ENCODE results near the gene RNF11.
"Not testable (repeated sequence)": the region's sequence is repeated elsewhere in the genome, so short reads cannot be mapped to it uniquely, and the experiment has no call there.

Gene RNF11, protein sequence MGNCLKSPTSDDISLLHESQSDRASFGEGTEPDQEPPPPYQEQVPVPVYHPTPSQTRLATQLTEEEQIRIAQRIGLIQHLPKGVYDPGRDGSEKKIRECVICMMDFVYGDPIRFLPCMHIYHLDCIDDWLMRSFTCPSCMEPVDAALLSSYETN

DNA sequence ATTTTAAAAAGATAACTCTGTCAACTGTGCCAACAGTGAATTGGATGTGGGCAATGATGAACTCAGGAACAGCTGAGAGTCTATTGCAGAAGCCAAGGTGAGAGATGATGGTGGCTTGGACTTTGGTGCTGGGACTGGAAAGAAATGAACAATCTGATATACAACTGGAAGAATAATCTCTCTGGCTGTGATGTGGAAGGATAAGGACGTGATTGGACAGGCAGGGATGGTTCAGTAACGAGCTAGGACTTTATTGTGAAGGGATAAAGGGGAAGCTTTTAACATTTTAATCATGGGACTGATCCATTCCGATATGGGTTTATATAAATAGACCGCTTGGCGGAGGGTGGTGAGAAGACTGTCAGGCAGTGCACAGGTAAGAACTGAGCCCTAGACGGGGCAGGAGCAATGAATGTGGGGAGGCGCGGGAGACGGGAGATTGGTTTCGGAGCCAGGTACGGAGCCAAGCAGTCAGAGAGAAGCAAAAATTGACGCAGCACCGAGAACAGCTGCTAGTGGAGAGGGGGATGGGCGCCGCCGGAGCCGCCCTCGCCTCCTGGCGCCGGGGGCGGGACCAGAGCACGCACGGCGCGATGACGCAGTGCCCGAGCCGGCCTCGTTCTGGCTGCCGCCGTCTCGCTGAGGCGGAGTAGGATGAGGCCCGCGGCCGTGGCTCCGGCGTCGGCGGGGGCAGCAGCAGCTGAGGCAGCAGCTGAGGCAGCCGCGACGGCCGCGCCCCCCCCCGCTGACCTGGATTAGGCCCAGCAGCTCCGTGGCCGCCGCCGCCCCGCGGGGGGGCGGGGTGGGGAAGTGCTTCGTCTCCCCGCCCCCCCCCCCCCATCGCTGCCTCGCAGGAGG lies at the start of gene RNF11:
Gene RNF11, plus strand, starts transcription at position 601 of the 858 bp plus-strand sequence. CDS start 484 bp downstream, outside the sequence.
- DNase-seq, result peak; percentile 92 to 93

DNA sequence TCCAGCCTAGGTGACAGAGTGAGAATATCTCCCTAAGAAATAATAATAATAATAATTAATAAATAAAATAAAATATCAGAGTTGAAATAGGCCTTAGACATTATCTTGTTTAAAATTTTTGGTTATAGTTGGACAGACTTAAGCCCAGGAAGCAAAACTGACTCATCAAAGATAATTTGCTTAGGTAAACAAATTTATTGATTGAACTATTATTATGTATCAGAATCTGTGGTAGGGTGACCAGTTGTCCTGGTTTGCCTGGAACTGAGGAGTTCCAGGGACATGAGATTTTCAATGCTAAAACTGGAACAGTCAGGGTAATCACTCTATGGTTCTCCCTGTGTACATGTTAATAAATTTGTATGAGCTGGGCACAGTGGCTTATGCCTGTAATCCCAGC lies 47.8 kb upstream of the RNF11 start:
- no peak for DNase-seq

DNA sequence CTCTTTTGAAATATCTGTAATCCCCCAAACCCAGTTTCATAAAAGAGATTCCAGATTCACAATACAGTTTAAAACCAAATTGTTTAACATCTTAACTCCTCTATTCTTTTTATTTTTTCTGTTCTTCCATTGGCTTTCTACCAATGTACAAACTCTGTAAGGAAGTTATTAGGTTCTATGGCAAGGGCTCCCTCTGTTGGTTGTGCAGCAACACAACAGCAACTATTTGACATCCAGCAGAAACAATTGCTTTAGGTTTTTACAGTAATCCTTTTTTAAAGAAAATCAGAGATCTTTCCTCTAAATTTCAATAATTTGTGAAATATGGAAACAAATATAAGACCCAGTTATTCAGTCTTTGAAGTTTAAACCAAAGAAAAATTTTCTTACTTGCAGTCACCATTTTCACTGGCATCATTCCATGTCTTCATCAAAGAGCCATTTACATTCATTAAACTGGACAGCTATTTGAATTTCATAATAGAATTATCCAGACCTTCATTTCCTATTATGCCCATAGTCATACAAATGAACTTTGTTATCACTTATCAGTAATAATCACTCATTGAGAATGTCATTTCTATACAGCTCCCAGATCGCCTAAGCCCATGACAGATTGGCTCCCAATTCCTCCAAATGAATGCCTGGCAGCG lies 46.5 kb upstream of the RNF11 start:
- peak; percentile 35 to 54 for DNase-seq

DNA sequence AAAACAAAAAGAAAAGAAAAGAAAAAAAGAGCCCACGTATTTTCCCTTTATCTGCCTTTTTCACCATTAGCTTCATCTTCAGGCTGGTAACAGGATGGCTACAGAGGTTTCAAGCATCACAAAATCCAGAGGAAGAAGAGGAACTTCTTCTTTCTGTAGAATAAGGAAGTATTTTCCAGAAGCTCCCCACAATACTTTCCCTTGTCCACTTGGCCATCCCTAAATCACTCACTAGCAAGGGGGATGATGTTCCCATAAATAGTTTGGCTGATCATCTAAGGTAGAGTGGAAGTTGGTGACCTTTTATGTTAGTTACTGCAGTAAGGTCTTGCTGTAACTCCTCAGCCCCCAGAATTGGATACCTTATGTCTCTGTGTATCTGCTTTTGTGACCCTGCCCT lies 45.1 kb upstream of the RNF11 start:
- DNase-seq, result no peak

DNA sequence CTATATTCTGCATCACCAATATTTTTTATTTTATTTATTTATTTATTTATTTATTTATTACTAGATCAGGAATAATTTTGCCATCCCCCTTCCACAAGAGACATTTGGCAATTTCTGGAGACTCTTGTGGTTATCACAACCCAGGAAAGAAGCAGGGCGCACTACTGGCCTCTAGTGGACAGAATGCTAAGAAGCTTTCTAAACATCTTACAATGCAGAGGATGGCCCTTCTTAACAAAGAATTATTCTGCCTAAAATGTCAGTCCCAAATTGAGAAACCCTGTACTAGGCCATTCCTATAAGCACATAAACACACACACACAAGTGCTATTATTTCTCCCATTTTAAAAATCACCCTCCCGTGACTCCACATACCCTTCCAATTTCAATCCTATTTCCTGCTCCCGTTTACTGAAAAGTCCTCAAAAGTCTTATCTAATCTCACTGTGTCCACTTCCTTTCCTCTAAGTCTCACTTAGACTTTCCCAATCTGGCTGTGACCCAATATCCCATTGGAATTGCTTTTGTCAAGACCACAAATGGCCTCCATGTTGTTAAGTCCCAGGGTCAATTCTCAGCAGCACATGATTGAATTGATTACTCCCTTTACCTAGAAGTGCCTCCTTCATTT lies 43.7 kb upstream of the RNF11 start:
- peak; percentile 36 to 58 for DNase-seq

DNA sequence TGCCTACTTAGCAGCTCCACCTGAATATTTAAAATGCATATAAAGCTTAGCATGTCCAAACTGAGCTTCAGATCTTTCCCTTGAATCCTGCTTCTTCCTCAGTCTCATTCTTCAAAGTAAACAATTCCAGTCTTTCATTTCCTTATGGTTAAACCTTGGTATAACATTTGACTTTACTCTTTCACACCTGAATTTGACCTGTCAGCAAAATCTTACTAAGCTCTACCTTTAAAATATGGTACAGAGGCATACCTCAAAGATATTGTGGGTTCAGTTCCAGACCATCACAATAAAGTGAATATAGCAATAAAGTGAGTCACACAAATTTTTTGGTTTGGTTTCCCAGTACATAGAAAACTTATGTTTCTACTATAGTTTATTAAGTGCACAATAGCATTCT lies 42.5 kb upstream of the RNF11 start:
- DNase-seq, result no peak

DNA sequence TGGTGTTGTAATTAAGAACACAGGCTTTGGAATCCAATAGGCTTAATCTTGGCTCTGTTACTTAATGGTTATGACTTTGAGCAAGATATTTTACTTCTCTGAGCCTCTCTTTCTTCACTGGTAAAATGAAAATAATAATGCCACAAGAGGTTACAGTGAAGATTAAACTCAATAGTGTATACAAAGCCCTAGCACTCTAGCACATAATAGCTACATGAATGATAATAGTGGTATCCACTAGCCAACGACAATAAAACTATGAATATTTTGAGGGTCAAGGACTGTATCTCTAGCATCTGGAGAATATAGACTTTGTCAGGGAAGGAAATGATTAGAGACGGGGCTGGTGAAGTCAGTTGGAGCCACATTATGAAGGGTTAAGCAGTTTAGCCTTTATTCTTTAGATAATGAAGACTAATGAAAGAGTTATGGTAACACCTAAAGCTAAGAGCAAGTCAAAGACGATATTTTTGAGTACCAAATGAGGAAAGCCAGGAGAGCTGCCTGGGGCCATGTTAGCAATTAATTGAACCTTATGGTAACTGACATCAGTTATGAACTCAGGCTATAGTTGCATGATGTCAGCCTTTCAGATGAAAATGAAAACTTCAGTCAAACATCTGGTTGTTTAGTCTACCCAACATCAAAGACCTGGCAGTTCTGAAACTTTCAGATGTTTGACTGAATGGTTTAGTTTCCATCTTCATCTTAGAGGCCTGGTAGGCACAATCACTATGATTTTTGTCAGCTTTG lies 32.8 kb upstream of the RNF11 start:
- DNase-seq, result no peak

DNA sequence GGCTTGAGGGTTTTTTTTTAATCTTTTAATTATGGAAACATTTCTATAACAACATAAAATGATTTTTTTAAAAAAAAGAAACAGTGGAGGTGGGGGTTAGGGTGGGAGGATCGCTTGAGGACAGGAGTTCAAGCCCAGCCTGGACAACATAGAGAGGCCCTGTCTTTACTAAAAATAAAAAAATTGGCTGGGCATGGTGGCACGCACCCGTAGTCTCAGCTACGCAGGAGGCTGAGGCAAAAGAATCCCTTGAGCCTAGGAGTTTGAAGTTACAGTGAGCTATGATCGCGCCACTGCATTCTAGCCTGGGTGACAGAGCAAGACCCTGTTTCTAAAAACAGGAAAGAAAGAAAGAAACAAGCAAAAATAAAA lies 32.2 kb upstream of the RNF11 start:
- DNase-seq, result no peak

DNA sequence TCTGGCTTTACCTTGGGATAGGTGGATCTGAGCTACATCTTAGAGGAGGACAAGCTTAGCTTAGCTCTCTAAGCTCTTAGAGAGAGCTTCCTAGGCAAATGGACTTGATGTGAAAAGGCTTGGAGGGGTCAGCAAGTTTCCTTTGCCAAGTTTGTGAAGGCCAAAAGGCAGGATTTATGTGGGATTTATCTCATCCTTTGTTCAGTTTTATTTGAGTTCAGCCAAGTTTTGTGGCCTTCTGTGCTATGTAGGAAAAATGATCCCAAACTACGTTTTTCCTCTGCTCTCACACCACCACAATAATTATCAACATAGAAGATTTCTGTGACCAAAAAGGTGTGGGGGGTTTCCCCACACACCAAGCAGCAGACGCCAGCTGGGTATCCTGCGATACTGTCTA lies 26.0 kb upstream of the RNF11 start:
- no peak for DNase-seq

DNA sequence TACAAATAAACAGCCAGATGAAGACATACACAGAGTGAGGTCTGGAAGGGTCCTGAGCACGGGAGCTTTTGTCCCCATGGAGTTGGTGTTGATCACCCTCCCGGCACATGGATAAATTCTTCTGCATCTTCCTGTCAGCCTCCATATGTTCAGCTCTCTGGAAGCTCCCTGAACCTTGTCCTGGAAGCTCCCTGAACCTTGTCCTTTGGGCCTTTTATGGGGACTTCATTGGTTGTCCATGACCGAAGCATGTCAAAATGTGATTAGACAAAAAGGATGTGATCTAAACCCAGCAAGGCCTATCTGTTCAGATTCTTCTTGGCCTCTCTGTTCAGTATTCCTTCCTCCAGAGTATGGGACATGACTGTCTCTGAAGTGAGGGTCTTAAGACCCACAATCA lies 25.4 kb upstream of the RNF11 start:
- no peak for DNase-seq

DNA sequence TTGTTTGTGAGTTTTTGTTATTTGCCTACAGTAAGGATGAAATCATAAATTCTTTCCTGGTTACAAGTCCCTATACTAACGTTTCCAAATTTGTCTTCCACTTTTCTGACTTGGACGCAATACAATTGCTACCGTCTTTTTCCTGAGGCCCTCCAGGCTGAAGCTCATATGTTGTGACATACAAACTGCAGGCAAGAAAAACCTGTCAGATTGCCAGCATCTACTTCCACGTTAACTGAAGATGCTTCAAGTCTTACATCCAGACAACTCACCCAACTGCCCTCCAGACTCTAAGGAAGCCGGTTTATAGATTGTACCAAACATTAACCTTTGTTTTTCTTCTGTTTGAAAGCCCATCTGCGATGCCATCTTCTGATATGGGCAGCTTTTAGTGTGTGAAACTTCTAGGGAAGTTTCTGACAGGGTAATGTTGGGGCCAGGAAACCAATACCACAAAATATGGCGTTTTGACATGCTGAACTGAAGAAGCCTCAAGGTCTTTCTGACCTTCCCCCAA lies 21.4 kb upstream of the RNF11 start:
- peak in 1 of 2 donors; percentile 24 for DNase-seq

DNA sequence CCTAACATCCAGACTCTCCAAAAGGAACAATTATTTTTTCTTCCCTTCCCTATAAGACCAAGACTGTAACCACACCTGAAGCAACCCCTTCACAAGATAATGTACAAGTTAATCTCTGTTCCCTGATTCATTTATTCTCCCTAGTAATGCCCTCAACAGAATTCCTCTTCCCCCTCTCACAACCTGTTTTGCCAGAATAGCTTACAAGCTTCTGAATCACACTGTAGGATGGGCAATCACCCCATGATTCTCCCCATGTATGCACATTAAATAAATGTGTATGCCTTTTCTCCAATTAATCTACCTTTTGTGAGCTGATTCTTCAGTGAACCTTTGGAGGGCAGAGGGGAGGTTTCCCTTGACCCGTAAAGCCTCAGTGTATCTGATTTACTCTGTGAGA lies 20.9 kb upstream of the RNF11 start:
- DNase-seq, result no peak

DNA sequence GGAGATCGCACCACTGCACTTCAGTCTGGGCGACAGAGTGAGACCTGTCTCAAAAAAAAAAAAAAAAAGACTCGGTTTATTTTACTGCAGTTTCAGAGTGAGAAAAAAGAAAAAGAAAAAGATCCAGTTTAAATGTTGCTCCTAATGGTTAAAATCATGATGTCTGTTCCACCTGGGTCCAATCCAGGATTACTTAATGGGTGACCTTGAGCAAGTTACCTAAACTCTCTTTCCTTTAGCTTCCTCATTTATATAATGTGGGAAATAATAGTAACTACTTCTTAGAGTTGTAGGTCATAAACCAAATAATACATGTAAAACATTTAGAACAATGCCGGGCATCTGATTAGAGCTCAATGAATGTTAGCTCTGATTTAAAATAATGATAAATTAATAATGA lies 19.4 kb upstream of the RNF11 start:
- no peak for DNase-seq

DNA sequence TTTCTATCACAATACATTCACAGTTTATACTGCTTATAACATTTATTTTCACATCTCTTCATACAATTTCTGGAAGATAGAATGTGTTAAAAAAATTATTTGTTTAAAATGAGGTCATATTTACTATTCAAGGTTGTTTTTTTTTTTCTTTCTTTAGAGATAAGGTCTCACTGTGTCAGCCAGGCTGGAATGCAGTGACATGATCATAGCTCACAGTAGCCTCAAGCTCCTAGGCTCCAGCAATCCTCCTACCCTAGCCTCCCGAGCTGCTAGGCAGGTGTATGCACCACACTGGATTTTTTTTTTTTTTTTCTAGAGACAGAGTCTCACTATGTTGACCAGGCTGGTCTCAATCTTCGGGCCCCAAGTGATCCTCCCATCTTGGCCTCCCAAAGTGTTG lies 19.0 kb upstream of the RNF11 start:
- no peak for DNase-seq

DNA sequence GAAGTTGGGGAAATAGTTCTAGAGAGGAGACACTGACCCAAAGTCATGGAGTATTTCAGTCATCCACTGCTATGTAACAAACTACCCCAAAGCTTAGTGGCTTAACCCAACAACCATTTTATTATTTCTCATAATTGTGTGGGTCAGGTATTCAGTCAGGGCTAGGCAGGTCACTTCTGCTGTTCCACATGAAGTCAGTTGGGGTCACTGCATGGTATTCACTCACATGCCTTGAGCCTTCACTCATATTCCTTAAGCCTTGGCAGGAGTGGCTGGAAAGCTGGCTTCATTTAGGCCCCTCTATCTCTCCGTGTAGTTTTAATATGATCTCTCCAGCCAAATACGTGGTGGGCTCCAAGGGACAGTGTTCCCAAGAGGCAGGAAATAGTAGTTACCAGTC lies 17.5 kb upstream of the RNF11 start:
- DNase-seq, result no peak

DNA sequence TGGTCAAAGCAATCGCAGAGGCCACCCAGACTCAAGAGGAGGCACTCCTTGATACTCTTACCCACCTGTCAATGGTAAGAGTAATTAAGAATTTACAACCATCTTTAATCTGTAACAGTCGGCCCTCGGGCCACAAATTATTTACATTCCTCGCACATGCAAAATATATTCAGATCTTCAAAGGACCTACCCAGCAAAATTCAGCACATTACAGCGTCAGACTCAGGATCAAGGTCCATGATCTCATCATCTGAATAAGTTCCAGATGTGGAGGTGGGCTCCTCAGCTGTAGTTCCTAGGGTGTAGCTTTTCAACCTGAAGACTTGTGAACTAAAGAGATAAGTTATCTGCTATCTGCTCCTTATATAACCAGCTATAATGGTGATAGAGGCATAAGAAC lies 17.1 kb upstream of the RNF11 start:
- DNase-seq, result no peak

DNA sequence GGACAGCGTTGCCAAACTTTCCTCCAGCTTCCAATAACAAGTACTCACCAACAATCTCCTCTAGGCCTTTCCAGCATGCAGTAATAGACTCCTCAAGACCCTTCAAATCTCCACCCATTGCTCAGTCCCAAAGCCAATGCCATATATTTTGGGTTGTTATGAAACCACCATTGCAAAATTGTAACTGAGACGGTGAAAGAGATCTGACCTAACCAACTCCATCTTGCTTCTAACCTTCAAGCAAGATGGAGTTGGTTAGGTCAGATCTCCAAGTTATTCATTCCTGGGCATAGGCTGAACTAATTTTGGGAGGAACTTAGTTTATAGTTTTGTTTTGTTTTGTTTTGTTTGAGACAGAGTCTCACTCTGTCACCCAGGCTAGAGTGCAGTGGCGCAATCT lies 14.5 kb upstream of the RNF11 start:
- not testable (repeated sequence) for DNase-seq

DNA sequence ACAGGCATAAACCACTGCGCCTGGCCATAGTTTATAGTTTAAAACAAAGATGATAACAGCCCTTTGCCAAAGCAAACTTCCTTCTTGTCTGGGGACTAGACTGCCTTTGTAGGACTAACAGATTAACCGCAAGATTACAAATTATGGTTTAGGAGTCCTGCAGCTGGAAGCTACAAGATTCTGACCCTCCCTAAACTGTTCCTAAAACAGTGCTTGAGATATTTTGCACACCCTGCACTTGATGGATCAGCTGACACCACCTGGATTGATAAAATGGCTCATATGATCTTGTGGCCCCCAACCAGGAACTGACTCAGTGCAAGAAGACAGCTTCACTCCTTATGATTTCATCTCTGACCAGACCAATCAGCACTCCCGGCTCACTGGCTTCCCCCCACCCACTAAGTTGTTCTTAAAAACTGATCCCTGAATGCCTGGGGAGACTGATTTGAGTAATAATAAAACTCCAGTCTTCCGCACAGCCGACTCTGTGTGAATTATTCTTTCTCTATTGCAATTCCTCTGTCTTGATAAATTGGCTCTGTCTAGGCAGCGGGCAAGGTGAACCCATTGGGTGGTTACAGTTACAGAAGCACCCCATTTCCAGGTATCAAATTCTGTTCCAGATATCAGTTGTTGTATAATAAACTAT lies 13.8 kb upstream of the RNF11 start:
- DNase-seq, result no peak

DNA sequence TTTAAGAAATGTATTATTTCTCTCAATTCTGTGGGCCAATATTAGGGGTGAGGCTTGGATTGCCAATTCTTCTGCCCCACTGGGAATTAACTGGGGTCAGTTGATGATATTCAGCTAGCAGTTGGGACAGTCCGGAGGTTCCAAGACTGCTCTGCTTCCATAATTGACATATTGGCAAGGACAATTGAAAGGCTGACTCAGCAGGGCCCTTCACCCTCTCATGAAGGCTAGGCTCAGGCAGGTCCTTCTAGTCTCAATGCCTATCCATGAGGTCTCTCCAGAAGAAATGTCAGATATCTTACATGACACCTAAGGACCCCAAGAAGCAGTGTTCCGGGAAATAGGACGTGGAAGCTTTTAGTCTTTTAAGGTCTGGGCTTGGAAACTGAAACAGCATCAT lies 13.3 kb upstream of the RNF11 start:
- no peak for DNase-seq

DNA sequence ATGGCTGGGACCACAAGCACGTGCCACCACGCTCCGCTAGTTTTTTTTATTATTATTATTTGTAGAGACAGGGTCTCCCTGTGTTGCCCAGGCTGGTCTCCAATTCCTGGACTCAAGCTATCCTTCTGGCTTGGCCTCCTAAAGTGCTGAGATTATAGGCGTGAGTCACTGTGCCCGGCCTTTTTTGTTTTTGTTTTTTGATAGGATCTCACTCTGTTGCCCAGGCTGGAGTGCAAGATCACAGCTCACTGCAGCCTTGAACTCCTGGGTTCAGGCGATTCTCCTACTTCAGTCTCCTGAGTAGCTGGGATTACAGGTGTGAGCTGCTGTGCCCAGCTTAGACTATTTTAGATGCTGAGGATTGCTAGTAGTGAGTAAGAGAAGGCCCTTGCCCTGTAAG lies 11.8 kb upstream of the RNF11 start:
- no peak for DNase-seq

DNA sequence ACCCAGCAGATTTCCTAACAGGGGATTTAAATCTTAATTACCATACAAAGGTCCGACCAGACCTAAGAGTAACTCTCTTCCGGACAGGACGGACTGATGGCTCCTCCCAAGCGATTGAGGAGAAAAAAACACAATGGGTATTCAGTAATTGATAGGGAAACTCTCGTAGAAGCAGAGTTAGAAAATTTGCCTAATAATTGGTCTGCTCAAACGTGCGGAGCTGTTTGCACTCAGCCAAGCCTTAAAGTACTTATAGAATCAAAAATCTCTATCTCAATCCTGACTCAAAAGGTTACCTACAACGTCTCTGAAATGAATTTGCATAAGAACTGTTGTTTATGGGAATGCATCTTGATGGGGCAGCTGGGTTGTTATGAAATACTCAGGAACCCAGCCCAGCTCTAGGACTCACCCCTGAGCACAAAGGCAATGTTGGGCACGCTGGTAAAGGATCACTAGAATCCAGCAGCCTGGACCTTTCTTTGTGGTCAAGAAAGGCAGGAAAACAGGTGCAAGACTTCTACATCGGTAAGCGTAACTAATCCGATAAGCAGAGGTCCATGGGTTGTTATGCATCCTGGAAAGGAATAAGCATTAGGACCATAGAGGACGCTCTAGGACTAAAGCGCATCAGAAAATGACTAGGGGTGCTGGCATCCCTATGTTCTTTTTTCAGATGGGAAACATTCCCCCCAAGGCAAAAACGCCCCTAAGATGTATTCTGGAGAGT lies 8.7 kb upstream of the RNF11 start:
- DNase-seq, result not testable (repeated sequence)
